ENCODE data around the gene FAR2.

DNA sequence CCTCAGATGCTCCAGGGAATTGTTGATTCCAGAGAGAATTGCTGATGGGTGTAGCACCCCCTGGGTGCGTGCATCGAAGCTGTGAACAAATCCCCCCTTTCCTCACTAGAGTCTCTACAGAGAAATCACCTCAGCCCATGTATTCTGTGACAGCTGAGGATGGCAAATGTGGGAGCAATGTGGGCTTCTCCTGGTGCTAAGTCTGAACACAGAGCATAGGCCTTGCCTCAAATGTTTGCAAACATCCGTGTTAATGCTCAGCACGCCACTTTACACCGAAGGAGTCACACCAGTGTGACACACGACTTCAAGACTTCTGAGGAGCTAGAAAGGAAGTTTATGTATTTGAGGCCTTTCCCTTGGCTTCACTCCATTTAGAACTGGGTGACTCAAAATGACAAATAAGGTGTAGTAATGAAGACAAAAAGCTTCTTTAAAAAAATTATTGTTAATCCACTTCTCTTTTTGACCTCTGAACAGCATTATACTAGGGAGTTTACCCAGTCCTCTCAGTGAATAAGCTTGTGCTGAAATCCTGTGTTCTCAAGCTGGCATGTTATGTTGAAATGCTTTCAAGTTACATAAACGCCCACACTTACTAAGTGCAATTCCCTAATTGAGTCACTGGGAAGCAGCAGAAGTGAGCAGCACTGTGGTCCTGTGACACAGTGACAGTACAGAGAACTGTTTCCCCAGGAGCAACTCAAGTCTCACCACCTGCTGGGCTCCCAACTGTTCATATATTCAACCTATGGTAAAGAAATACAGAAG is 92.9 kb downstream of the FAR2 start:
- TF ChIP-seq, protein P1, sequence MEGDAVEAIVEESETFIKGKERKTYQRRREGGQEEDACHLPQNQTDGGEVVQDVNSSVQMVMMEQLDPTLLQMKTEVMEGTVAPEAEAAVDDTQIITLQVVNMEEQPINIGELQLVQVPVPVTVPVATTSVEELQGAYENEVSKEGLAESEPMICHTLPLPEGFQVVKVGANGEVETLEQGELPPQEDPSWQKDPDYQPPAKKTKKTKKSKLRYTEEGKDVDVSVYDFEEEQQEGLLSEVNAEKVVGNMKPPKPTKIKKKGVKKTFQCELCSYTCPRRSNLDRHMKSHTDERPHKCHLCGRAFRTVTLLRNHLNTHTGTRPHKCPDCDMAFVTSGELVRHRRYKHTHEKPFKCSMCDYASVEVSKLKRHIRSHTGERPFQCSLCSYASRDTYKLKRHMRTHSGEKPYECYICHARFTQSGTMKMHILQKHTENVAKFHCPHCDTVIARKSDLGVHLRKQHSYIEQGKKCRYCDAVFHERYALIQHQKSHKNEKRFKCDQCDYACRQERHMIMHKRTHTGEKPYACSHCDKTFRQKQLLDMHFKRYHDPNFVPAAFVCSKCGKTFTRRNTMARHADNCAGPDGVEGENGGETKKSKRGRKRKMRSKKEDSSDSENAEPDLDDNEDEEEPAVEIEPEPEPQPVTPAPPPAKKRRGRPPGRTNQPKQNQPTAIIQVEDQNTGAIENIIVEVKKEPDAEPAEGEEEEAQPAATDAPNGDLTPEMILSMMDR (IDR thresholded peaks at IDR 0.05): peak in 1 of 3 donors; percentile 30
- TF ChIP-seq POLR2A (IDR thresholded peaks at IDR 0.05): no peak
